Measurements from ENCODE around the gene PRRC2B.

Gene PRRC2B

DNA sequence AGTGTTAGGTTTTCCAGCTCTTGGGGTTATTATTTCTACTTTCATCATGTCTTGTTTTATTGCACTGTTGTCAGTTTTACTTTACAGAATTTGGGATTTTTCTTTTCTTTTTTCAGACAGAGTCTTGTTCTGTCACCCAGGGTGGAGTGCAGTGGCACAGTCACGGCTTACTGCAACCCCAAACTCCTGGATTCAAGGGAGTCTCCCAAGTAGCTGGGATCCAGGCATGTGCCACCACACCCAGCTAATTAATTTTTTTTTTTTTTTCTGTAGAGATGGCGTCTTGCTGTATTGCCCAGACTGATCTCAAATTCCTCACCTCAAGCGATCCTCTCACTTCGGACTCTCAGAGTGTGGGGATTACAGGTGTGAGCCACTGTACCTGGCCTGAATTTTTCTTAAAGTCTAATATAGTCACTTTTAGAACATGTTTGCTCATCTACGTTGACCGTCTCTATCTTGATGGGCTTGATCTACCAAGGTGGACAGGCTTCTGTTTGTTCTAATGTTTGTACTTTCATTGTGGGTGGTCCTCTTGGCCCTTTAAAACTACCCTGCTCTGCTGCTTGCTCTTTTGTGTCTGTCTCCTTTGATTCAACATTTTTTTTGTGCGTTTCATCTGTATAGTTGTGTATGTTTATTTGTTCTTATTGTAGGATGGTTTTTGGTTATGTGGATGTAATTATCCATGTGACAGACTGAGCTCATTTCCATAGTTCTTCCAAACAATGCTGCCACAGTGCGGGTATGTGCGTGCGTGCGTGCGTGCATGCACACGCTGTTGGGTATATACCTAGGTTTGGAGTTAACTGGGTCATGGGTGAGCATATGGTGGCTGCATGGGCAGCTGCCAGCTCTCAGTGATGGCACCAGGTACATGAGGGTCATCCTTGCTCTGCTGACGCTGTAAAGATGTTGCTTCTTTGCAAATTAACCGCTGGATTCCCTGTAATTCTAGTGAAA, 18.1 kb downstream of the PRRC2B start:
- DNase-seq = no peak

DNA sequence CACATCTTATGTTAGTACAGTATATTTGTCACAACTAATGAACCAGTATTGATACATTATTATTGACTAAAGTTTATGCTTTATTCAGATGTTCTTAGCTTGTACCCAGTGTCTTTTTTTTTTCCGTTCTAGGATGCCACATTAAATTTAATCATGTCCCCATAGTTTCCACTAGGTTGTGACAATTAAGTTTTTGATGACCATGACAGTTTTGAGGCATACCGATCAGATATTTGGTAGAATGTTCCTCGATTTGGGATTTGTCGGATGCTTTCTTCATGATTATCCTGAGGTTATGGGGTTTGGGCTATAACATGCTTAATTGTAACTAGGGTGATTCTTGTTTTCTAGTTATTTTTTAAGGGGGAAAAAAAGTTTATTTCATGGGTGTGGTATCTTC, 22.6 kb downstream of the PRRC2B start:
- no peak for DNase-seq

- DNase-seq = no peak
Measured at GRCh38 chr9:131417264-131418142, 23.6 kb downstream of the PRRC2B start.

GRCh38 chr9:131418143-131419025, 24.5 kb downstream of the PRRC2B start:
- DNase-seq = no peak

DNA sequence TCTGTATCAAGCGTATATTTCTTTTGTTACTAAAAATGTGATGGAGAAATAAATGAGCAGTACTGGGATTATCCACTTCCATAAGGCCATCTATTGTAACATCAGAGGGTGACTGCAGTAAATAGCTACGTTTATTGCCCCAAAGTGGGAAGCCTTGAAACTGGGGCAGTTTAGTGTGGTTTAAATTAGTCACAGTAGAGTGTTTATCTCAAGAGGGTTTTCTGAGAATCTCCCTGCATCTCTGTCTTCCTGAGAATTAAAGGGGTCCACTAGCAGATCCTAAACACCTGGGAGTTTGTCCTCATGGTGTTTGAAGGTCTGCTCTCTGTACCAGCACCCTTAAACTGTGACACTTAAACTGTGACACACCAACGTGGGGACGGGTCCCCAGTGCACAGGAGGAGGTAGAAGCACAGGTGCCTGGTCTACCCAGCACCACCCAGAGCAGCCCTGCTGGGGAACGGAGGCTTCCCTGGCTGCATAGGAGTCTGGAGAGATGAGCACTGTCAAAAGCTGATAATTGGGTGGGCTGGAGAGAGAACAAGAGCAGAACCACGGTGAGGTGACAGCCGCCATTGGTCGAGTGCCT, 25.2 kb downstream of the PRRC2B start:
- no peak for DNase-seq

DNA sequence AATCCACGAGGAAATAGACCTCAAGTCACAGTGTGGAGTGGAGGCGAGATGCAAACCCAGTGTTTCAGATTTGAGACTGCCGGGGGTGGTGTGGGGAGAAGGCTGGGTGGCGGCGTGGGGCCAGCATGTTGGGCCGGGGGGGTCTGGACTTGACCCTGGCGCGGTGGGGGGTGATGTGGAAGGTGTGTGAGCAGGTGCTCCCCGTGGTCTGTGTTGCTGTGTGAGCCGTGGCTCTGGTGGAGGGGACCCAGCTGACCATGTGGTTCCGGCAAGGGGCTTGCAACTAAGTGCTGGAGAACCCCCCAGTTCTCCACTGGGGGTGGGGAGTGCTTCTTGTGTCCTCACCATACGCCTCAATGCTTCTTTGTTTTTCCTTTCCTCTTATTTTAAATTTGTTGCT, 25.8 kb downstream of the PRRC2B start:
- DNase-seq = no peak

DNA sequence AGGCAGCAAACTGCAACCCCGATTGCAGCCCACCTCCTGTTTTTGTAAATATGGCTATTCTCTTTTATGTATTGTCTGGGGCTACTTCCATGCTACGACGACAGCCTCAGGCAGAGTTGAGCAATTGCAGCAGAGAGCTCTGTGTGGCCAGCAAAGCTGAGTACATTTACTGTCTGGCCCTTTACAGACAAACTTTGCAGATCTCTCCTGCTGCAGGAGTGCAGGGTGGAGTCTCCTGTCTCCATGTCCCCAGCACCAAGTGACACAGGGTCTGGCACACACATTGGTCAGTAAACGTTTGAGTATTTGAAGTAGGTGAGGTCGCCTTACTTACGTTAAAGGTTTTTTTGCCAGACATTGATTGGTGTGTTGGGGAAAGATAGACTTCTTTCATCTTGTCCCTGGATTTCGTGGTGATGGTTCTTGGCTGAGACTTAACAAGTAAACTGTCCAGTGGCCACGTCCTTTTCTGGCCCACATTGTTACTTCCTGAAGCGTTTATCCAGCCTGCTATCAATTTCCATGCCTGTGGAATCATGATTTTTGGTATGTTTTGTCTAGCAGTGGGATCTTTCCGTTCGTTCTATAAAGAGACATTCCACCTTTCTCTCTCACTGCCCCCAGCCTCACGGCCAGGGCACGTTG, 27.2 kb downstream of the PRRC2B start:
- no peak for DNase-seq

DNA sequence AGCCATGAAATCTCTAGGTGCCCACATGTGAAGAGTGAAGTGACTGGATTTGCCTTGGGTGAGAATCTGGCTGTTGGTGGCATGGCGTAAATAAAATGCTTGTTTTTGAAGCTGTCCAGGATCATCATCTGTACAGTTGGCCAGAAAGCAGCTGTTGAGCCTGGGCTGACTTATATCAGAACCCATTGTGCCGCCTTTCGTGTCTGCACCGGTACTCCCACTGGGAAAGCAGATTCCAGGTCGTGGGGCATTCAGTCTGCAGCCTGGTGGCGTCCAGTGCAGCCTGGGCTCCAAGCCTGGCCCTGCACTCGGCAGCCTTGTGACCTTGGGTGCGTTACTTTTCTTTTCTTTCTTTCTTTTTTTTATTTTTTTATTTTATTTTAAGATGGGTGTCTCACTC, 27.8 kb downstream of the PRRC2B start:
- no peak for DNase-seq

- DNase-seq = no peak
Measured at GRCh38 chr9:131422241-131422792, 28.4 kb downstream of the PRRC2B start.

DNA sequence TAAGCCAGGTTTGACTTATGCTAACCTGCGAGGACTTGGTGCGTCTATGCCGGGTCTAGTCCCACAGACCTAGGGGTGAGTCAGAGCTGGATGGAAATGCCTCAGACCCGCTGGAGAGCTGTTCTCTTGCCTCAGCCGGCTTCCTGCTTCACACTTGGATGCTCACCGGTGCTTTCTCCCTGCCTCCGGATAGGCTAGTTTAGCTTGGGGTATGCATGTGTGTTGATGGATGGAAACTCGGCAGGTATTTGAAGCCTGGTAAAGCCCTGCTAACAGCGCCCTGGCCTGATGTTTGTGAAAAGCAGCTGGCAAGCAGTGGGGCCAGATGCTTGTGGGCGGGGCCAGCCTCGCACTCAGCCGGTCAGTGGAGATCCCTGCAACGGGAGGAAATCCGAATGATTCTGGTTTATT, 29.3 kb downstream of the PRRC2B start:
- DNase-seq = no peak

GRCh38 chr9:131426545-131426944, 32.7 kb downstream of the PRRC2B start:
- no peak for DNase-seq

- DNase-seq = no peak
Measured at GRCh38 chr9:131429121-131430012, 35.5 kb downstream of the PRRC2B start.

DNA sequence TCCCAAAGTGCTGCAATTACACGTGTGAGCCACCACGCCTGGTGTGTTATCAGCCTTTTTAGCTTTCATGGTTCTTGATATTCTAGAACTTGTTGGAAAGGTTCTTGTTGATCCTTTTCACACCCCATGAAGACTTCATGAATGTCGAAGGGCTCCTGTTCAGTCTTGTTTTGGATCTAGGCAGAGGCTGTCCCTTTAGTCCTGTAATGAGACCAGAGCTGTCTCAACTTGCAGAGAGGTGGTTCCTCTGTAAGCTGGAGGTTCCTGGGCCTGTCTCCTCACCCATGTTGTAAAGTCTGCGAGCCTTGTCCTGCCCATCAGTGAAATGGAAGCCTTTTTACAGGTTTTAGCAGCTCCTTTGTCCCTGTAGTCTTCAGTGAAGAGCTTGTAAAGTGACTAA, 38.2 kb downstream of the PRRC2B start:
- no peak for DNase-seq

DNA sequence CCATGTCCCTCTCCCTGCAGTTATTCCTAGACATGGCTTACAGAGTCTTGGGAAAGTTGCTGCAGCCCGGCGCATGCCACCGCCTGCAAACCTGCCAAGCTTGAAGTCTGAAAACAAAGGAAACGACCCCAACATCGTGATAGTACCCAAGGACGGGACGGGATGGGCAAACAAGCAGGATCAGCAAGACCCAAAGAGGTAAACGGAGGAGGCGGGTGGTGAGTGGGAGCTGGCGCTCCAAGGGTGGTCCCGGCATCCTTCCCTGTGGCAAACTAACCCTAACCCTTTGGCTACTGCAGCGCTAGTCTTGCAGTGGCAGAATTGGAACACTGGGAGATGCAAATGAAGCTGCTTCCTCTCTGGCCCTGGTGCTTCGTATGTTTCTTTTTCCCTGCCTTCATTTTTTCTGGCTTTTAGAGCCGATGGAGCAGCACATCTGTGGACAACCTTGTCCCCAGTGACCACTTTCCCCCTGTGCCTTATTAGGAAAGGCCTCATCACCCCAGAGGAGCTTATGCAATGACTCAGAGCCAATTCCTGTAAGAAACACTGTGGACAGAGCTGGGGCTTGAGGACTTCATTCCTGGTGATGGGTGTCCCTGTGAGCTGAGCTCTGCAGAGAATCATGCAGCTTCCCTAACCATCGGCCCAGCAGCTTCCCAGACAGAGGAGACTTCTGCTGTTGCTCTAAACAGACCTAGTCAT, 38.9 kb downstream of the PRRC2B start:
- no peak for DNase-seq

DNA sequence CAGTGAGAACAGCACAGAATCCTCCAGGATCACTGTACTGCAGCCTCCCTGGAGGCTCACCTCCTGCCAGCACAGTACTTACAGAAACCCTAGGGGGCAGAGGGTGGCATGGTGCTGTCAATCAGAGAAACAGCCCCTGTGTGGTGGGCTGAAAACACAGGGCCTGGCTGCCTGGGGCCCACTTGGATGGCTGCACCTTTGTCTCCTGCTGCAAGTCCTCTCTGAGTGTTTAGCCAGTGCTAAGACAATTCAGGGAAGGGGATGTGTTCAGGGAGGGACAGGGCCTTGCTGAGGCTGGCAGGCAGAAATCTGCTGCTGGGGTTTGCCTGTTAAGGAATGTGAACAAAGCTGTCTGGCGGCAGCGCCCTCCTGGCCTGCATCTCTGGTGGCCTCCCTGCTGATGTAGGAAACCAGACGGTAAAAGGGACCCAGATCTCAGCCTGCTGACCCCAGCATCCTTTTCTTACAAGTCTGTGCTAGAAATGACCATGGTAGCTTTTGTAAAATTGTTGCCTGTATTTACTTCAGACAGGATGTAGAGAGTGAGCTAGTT, 39.5 kb downstream of the PRRC2B start:
- DNase-seq = no peak

DNA sequence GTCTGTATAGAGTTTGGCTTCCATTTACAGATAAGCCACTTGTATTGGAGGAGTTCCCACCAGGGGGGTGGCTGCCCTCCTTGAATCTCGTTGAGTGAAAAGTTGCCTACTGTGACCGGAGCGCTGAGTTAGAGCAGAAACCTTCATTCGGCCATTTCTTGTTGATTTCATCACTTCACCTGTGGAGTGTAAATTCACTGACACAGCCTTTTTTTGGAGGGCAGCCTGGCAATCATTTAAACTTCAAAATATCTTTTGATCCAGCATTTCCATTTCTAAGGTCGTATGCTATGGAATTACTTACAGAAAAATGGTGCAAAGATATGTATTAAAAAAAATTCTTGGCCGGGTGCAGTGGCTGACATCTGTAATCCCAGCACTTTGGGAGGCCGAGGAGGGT, 40.8 kb downstream of the PRRC2B start:
- DNase-seq = no peak

- DNase-seq = no peak
Measured at GRCh38 chr9:131436376-131436775, 42.5 kb downstream of the PRRC2B start.

DNA sequence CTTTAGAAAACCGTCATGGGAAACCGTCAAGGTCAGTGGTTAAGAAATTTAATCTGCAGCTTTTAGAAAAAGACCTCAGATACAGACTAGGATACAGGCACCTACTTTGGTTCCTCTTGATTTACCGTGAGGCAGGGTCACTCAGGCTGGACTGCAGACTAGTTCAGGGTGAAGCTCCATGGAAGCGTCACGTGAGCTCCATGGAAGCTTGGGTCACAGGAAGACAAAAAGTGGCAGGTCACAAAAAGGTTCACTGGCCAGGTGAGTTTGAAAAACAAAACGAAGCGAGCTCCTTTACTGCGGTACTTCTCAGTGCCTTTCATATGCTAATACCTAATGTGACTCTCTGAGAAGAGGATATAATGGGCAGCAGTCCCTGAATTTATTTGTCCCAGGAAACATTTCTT, 43.0 kb downstream of the PRRC2B start:
- DNase-seq = no peak

GRCh38 chr9:131438190-131438589, 44.3 kb downstream of the PRRC2B start:
- no peak for DNase-seq
